Fibroblast of the conjunctiva (primary cell): ENCODE measurements around the gene NEMP1.
"Not testable (repeated sequence)": the region's sequence is repeated elsewhere in the genome, so short reads cannot be mapped to it uniquely, and the experiment has no call there.

Source experiments
- DNase-seq: peaks from one replicate; pipeline ENCODE4 v3.0.0-alpha.2; 2010; ENCODE audit warnings: low read depth

NEMP1 gene

DNA sequence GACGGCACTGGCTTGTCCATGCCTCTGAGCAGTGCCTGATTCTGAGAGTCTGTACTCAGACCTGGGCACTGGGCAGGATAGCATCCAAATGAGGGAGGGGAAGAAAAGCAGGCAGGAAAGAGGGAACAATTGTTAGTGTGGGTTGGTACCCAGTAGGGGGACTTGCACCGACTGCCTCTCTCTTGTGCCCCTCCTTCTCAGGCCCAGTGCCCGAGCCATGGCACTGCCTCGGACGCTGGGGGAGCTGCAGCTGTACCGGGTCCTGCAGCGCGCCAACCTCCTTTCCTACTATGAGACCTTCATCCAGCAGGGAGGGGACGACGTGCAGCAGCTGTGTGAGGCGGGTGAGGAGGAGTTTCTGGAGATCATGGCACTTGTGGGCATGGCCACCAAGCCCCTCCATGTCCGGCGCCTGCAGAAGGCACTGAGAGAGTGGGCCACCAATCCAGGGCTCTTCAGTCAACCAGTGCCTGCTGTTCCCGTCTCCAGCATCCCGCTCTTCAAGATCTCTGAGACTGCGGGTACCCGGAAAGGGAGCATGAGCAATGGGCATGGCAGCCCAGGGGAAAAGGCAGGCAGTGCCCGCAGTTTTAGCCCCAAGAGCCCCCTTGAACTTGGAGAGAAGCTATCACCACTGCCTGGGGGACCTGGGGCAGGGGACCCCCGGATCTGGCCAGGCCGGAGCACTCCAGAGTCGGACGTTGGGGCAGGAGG lies 12.5 kb upstream of the NEMP1 start:
- DNase-seq: no peak

DNA sequence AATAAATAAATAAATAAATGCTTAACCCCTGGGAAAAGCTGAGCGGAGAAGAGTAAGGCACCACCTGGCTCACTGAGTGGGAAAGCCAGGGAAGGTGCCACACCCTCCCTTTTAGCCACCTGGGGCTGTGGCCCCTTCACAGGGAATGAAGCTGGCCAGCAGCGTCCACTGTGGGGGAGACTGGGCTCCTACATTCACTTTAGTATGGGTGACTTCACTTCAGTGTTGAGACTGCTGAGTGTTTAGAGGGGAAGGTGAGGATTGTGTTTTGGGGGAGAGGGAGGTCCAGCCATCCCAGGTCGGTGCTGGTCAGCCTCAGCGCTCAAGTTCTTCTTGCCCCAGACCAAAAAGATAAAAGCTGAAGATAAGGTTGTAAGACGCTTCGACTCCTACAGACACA lies 11.9 kb upstream of the NEMP1 start:
- no peak for DNase-seq

GRCh38 chr12:57089271-57090245 lies 11.0 kb upstream of the NEMP1 start:
- no peak for DNase-seq

DNA sequence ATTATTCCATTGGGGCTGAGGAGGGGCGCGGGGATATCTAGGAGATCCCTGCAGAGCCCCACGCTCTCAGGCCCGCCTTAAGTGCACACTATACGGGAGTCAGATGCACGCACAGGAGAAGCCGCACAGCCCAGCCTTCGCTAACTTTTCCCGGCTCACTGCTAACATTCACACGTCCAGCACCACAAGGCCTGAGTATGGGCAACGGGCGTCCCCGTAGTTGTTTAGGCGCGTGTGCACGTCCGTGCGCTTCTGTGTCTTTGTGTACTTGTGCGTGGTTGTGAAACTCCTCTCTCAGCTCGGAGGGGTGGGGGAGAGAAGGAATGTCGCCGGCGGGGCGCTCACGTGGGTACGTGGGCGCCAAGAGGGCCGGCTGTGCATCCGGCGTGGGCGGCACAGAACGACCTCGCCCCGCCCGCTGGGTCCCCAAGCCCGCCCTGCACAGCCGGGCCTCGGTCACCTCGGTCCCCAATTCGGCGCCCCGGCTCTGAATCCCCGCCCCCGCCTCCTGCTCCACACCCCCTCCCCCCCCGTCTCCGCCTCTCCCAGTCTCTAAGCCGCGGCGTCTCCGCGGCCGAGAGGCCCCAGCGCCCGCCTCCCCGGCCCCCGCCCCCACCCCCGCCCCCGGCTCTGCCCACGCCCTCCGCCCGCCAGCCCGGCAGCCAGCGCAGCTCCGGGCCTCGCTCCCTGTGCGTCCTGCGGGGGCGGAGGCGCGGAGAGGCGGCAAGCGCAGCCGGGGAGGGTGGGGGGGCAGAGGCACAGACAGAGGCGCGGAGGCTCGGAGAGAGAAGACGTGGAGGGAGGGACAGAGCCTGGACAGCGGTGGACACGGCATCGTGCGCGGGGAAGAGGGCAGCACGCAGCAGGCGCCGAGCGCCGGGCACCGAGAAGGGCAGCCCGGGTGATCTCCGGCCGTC lies 10.0 kb upstream of the NEMP1 start, which contains the start of gene NAB2:
Gene NAB2 (plus strand): TSS at position 761 of the 917 bp plus-strand sequence. CDS start 158 bp downstream, outside the sequence.
- DNase-seq: peak; percentile 96

DNA sequence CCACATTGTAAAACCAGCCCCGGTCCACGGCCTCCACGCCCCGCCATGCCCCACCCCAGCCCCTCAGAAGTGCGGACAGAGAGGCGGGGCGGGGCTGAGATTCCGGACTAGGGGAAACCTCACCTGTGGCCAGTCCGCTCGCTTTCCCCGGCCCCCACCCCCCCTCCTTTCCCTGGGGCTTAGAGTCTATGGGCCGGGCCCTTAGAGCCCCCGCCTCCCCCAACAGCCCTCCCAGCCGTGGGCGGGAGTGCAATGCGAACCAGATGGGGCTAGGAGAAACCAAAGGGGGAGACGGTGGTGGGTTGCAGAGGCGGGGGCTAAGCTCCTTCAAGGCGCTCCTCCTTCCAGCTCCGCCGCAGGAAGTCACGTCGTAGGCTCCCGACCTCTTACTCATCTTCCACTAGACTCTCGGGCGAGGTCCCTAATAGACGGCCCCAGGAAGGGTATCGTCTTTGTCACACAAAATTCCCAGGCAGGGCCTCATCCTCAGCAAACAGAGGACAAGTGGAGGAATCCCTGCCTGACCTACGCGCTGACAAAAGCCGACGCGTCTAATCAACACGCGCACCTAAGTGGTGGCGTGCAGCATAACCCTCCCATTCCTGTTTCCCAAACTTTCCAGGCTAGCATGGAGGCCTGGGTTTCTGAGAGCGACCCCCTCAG lies 9.2 kb upstream of the NEMP1 start:
- peak; percentile 97 for DNase-seq

DNA sequence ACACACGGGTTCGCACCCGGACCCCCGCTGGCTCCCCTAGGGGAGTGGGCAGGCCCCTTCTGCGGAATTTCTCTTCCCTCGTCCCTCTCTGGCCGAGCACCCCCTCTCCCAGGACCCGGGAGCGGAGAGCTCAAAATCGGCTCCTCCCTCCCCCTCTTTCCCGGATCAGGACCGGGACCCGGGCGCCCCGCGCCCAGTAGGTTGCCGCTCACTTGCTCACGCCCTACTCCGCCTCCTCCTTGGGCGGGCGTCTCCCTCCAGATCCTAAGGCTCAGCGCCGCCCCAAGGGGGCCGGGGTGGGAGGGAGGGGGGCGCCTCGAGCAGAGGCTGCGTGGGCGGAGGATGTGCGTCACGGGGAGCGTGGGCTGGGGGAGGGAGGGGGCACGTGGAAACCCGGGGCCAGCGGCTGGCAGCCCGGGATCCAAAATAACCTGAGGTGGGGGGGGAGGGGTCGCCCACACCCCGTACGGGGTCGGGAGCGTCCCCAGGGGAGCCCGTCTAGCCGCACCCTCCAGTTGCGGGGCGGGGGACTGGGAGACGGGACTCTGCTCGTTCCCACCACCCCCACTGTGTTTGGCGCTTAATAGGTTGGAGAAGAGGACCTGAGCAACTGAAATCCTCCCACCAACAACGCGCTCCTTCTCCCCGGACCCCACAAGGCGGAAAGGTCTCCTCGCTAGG lies 8.6 kb upstream of the NEMP1 start:
- DNase-seq: peak; percentile 89

DNA sequence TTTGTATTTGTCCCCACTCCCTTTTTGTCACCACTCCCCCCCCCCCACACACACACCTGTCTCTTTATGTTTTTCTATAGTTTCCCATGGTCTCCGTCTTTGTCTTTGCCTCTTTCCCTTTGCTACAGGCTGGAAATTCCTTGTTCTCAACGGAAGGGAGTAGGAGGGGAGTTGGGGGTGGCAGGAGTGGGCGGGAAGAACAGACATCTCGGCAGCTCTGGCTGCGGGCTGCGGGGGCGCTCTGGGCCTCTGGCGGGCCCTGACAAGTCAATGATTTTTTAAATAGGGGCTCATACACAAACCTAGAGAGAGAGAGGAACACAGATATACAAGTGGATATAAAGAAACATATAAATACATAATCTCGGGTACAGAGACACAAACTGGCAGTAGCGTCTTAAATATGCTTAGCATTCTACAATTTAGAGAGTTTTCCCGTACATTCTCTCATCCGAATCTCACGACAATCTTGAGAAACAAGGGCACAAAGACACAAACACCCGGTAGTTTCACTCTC lies 8.0 kb upstream of the NEMP1 start:
- DNase-seq: peak; percentile 73

GRCh38 chr12:57085999-57086492 lies 7.5 kb upstream of the NEMP1 start:
- DNase-seq: peak; percentile 83

GRCh38 chr12:57080855-57081254 lies 2.3 kb upstream of the NEMP1 start:
- DNase-seq: no peak

DNA sequence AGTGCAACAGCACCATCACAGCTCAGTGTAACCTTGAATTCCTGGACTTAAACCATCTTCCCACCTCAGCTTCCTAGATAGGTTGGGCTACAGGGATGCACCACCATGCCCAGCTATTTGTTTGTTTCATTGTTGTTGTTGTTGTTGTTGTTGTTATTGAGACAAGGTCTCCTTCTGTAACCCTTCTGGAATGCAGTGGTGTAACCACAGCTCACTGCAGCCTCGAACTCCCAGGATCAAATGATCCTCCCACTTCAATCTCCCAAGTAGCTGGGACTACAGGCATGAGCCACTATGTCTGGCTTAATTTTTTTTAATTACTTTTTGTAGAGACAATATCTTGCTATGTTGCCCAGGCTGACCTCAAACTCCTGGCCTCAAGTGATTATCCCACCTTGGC lies 1.2 kb upstream of the NEMP1 start:
- no peak for DNase-seq

DNA sequence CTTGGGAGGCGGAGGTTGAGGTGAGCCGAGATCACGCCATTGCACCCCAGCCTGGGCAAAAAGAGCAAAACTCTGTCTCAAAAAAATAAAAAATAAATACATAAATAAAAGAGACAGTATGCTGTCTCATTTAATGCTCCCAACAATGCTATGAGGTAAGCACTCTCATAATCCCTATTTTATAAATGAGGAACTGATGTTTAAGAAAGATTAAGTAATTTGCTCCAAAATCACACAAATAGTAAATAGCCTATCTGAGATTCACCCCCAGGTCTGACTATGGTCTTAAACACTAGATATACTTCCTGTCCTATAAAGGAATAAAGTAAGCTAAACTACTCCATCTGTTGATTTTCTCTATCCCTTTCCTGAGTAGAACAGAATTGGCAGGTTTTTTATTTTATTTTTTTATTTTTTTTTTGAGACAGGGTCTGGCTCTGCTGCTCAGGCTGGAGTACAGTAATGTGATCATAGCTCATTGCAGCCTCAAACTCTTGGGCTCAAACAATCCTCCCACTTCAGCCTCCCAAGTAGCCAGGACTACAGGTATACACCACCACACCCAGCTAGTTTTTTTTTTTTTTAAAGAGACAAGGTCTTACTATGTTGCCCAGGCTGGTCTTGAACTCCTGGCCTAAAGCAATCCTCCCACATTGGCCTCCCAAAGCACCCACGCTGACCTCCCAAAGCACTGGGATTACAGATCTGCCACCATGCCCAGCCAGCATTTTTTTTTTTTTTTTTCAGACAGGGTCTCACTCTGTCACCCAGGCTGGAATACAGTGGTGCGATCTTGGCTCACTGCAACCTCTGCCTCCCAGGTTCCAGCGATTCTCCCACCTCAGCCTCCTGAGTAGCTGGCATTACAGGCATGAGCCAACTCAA lies 4.8 kb downstream of the NEMP1 start:
- not testable (repeated sequence) for DNase-seq

GRCh38 chr12:57072661-57073060 lies 5.9 kb downstream of the NEMP1 start:
- DNase-seq: no peak

- DNase-seq: peak; percentile 89
These were observed 9.1 kb downstream of the NEMP1 start for GRCh38 chr12:57069523-57069922.

DNA sequence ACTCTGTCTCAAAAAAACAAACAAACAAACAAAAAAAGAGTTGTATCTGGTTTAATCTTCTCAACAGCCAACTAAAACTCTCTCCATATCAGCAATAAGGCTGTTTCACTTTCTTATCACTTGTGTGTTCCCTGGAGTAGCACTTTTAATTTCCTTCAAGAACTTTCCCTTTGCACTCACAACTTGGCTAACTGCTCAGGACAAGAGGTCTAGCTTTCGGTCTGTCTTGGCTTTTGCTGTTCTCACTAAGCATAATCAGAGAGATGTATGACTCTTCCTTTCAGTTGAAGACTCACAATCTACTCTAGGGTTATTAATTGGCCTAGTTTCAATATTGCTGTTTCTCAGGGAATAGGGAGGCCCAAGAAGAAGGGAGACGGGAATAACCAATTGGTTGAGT lies 12.3 kb downstream of the NEMP1 start:
- no peak for DNase-seq

DNA sequence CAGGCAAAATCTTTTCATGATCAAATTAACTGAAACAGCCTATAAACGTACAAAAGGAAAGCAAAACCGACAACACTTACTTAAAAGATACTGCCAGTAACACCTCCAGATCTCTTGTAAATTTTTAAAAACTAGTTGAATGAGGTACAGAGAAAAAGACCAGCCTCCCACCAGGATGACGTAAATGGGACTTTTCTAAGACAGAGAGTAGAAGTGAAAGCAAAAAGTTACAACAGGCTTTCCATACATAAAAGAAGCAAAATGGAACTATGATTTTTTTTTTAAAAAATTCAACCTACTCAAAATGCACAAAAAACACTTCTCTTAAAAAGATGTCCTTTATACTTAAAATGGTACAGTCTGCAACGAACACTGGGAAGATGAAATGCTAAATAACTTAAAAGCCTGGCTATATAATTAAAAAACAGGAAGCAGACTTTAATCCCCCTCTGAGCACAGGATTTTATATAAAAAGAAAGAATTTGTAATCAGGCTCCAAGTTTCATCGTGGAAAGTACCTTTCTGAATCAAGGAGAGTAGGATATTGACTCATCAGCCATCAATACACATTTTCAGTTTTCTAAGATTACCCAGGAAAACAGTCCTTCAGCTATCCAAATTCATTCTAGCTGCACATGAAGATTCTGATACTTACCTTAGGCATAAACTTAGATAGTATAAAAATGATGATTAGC lies 14.5 kb downstream of the NEMP1 start:
- no peak for DNase-seq

- no peak for DNase-seq
These were observed 20.1 kb downstream of the NEMP1 start for GRCh38 chr12:57058454-57058853.

GRCh38 chr12:57057067-57057751 lies 21.4 kb downstream of the NEMP1 start:
- no peak for DNase-seq

DNA sequence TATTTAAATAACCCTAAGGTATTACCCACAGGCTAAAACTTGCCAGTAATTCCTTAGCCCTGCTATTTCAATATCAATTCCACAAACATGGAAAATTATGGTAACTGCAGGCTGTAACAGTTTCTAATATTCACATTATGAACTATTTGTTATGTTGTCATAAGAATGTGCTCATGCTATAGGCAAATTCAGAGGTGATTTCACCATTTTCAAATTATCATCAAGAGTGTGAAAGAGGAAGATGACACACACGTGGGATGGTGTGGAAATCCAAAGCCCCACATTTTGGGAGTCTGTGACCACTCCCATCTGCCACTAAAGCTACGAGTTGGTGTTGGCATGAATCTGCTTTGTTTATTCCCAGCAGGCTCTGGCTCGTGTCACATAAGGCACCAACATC lies 22.8 kb downstream of the NEMP1 start:
- DNase-seq: no peak
